Measurements from ENCODE around the gene LCMT1.

DNA sequence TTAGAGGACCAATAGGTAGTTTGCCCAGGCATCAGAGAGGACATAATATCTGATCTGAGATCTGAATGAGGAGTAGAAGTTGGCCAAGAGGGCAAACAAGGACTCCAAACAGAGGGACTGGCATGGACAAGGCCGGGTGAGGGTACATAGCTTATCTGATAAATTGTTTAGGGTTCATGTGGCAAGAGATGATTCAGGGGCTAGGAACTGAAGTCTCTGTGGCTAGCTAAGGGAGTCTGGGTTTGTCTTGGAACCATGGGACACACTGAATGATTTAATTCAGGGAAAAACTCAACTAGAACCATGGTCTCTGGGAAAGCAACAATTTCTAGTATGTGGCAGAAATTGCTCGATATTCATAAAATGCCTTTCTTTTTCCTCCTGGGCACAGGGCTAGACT is 101.1 kb downstream of the LCMT1 start:
- TF ChIP-seq, protein P1, sequence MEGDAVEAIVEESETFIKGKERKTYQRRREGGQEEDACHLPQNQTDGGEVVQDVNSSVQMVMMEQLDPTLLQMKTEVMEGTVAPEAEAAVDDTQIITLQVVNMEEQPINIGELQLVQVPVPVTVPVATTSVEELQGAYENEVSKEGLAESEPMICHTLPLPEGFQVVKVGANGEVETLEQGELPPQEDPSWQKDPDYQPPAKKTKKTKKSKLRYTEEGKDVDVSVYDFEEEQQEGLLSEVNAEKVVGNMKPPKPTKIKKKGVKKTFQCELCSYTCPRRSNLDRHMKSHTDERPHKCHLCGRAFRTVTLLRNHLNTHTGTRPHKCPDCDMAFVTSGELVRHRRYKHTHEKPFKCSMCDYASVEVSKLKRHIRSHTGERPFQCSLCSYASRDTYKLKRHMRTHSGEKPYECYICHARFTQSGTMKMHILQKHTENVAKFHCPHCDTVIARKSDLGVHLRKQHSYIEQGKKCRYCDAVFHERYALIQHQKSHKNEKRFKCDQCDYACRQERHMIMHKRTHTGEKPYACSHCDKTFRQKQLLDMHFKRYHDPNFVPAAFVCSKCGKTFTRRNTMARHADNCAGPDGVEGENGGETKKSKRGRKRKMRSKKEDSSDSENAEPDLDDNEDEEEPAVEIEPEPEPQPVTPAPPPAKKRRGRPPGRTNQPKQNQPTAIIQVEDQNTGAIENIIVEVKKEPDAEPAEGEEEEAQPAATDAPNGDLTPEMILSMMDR (conservative IDR thresholded peaks at IDR 0.05; ENCODE audit: low read depth, low read length), result no peak
- no peak for TF ChIP-seq EZH2 (IDR thresholded peaks at IDR 0.05; ENCODE audit: low read length, unreplicated experiment)
